Measurements from ENCODE around the gene CCDC70.

- TF ChIP-seq CTCF (IDR thresholded peaks at IDR 0.05; ENCODE audit: low read depth, low read length, poor library complexity, severe bottlenecking) (no peak), EZH2phosphoT487 (IDR thresholded peaks at IDR 0.05; ENCODE audit: borderline replicate concordance, low read length) (no peak)
Observed at GRCh38 chr13:51818781-51819511, 42.8 kb upstream of the CCDC70 start.
